Smooth muscle cell (in vitro differentiated cells): ENCODE measurements around the gene TMC8. TPM values are rescaled to one million over a fixed set of nuclear protein-coding genes. Genes with fewer than 3 reads are reported as not detected.
A peak's percentile ranks its signal among the peaks of the same experiment; 100 is the strongest.

Source experiments
- DNase-seq: peaks from one replicate; lab custom pipeline; 2025; ENCODE audit not compliant: unreplicated experiment; lab: John Stamatoyannopoulos, UW
- H2AFZ ChIP-seq: fragments of 200-600 bp; sonication (generic); 2 replicates; pipeline ENCODE4 v1.6.0; 2016; ENCODE audit warnings: antibody characterized with exemption, low read depth, mild to moderate bottlenecking
- H3F3A ChIP-seq: fragments of 200-600 bp; sonication (generic); 2 replicates; pipeline ENCODE4 v1.6.0; 2017; ENCODE audit warnings: antibody characterized with exemption, low read depth
- H3K27ac ChIP-seq: fragments of 200-600 bp; sonication (generic); 2 replicates; pipeline ENCODE4 v1.5.1; 2016; ENCODE audit warnings: low read depth, mild to moderate bottlenecking
- H3K27me3 ChIP-seq: fragments of 200-600 bp; sonication (generic); 2 replicates; pipeline ENCODE4 v1.6.1; 2016; ENCODE audit warnings: low read depth, mild to moderate bottlenecking
- H3K36me3 ChIP-seq: fragments of 200-600 bp; sonication (generic); 2 replicates; pipeline ENCODE4 v1.5.1; 2016; ENCODE audit warnings: low read depth
- H3K4me1 ChIP-seq: fragments of 200-600 bp; sonication (generic); 2 replicates; pipeline ENCODE4 v1.5.1; 2016; ENCODE audit warnings: low read depth
- H3K4me2 ChIP-seq: fragments of 200-600 bp; sonication (generic); 2 replicates; pipeline ENCODE4 v1.6.0; 2016; ENCODE audit warnings: mild to moderate bottlenecking
- H3K4me3 ChIP-seq: fragments of 200-600 bp; sonication (generic); 2 replicates; pipeline ENCODE4 v1.5.1; 2016; ENCODE audit warnings: mild to moderate bottlenecking
- H3K79me2 ChIP-seq: fragments of 200-600 bp; sonication (generic); 2 replicates; pipeline ENCODE4 v1.6.0; 2016; ENCODE audit warnings: low read depth, mild to moderate bottlenecking
- H3K9ac ChIP-seq: fragments of 200-600 bp; sonication (generic); 2 replicates; pipeline ENCODE4 v1.6.0; 2016; ENCODE audit warnings: low read depth
- H3K9me3 ChIP-seq: fragments of 200-600 bp; sonication (generic); replicated peaks from 2 replicates; pipeline ENCODE4 v1.5.1; 2016; ENCODE audit warnings: low read depth
- H4K20me1 ChIP-seq: fragments of 200-600 bp; sonication (generic); 2 replicates; pipeline ENCODE4 v1.6.0; 2016; ENCODE audit warnings: low read depth
- CTCF ChIP-seq: fragments of 200-600 bp; sonication (generic); IDR thresholded peaks from 2 replicates; pipeline ENCODE4 v1.5.1; 2017; ENCODE audit warnings: borderline replicate concordance, mild to moderate bottlenecking, antibody characterized with exemption; ENCODE audit not compliant: insufficient read depth, poor library complexity, severe bottlenecking
- WGBS: methylation state at CpG from one replicate; pipeline ENCODE4 v1.1.7; 2016; ENCODE audit warnings: low lambda C conversion rate; 5-methylcytosine and 5-hydroxymethylcytosine counted together
- polyA plus RNA-seq: library from polyadenylated mRNA; unstranded; fragments of >200 nt; fragmentation: Nextera tagmentation; extraction: Ambion mirVana; gene quantifications from 2 replicates; pipeline ENCODE4 v1.2.1, GENCODE V29; 2016
- total RNA-seq: library from RNA; depleted of rRNA; stranded (reverse); fragments of >200 nt; gene quantifications from 2 replicates; pipeline ENCODE4 v1.2.3, GENCODE V29; 2014

Gene TMC8
- total and polyA plus RNA-seq, 2 experiments from 2014 or later = 0.27 to 0.38 TPM

GRCh38 chr17:78133971-78134898 is 3.7 kb downstream of the TMC8 start:
- Histone ChIP-seq H3K4me1 (no peaks in the 10 kb centered on the region), H4K20me1 (no peaks in the 10 kb centered on the region), H3K27me3 (peaks cover 18% of the 10 kb centered on the region), H3F3A (no peaks in the 10 kb centered on the region), H3K27ac (no peak overlapping the region), H3K9me3 (no peaks in the 10 kb centered on the region), H2AFZ (no peak overlapping the region), H3K9ac (no peak overlapping the region), H3K79me2 (no peaks in the 10 kb centered on the region), H3K36me3 (no peaks in the 10 kb centered on the region), H3K4me3 (no peak overlapping the region), H3K4me2 (no peak overlapping the region)
- 61% methylated on average over 39 of the region's 39 CpGs for WGBS
- TF ChIP-seq CTCF = peak; percentile 27
- DNase-seq = no peak

- peaks cover 18% of the 10 kb centered on the region for H3K27me3 ChIP-seq
- no peaks in the 10 kb centered on the region for H3K4me1 ChIP-seq
- no peaks in the 10 kb centered on the region for H3K79me2 ChIP-seq
- no peak for DNase-seq
- H3F3A ChIP-seq = no peaks in the 10 kb centered on the region
- H3K9ac ChIP-seq = no peak overlapping the region
- 80% methylated on average over 9 of the region's 9 CpGs for WGBS
- H3K27ac ChIP-seq = no peak overlapping the region
- no peak overlapping the region for H2AFZ ChIP-seq
- H3K9me3 ChIP-seq = no peaks in the 10 kb centered on the region
- TF ChIP-seq CTCF = no peak
- no peak overlapping the region for H3K4me3 ChIP-seq
- no peaks in the 10 kb centered on the region for H3K36me3 ChIP-seq
- H3K4me2 ChIP-seq = no peak overlapping the region
- no peaks in the 10 kb centered on the region for H4K20me1 ChIP-seq
Measured at GRCh38 chr17:78134899-78135385, 4.4 kb downstream of the TMC8 start.

GRCh38 chr17:78135858-78136500 is 5.4 kb downstream of the TMC8 start:
- H3K36me3 ChIP-seq = no peaks in the 10 kb centered on the region
- no peak overlapping the region for H2AFZ ChIP-seq
- H3K4me1 ChIP-seq = no peaks in the 10 kb centered on the region
- peaks cover 15% of the 10 kb centered on the region for H3K27me3 ChIP-seq
- H3K79me2 ChIP-seq = no peaks in the 10 kb centered on the region
- no peak overlapping the region for H3K4me2 ChIP-seq
- no peak for TF ChIP-seq CTCF
- H4K20me1 ChIP-seq = no peaks in the 10 kb centered on the region
- WGBS = 88% methylated on average over 9 of the region's 9 CpGs
- no peak overlapping the region for H3K4me3 ChIP-seq
- no peak overlapping the region for H3K9ac ChIP-seq
- no peaks in the 10 kb centered on the region for H3K9me3 ChIP-seq
- H3F3A ChIP-seq = no peaks in the 10 kb centered on the region
- no peak overlapping the region for H3K27ac ChIP-seq
- no peak for DNase-seq
